Renal cortex interstitium (tissue), 15 donors: ENCODE data around the gene RASAL1. TPM values are rescaled to one million over a fixed set of nuclear protein-coding genes. Genes with fewer than 3 reads are reported as not detected.

ENCODE experiments used
- DNase-seq, 11 donors: peaks; one replicate each; pipeline ENCODE4 v3.0.0-alpha.2; 2013; ENCODE audit warnings: low read depth in 9 of 11, low spot score in 4 of 11; ENCODE audit errors: extremely low read depth in 1 of 11
- long read RNA-seq, 16 experiments: transcript quantifications; one replicate each; lab custom pipeline, GENCODE V29; 2026
- polyA plus RNA-seq, 3 donors: library from polyadenylated mRNA; unstranded; fragments of 120-200 nt; gene quantifications; one replicate each; pipeline ENCODE4 v1.2.1, GENCODE V29; 2013; ENCODE audit not compliant: insufficient read length in 3 of 3

RASAL1 gene
- 10 to 100 TPM in 1 of 3 donors, 1 to 10 TPM in 2; 6.3 to 27.3 (median 8.2) TPM for polyA plus RNA-seq
- long read RNA-seq, donor 1 = 0 reads
- long read RNA-seq, donor 2 = 0 reads
- long read RNA-seq, donor 3, partial matches to known transcripts = 0 of 2 reads
- long read RNA-seq, donor 3, other reads (novel, unspliced or antisense) = 0 of 2 reads
- long read RNA-seq, donor 4 = 0 reads
- long read RNA-seq, donor 5 = 0 reads
- long read RNA-seq, donor 6 = 0 reads
- long read RNA-seq, donor 7 = 0 reads
- long read RNA-seq, donor 8 = 0 reads
- long read RNA-seq, donor 9 = 0 reads
- long read RNA-seq, donor 10, partial matches to known transcripts = 0 of 1 reads
- long read RNA-seq, donor 10, other reads (novel, unspliced or antisense) = 0 of 1 reads
- long read RNA-seq, donor 11 = 0 reads
- long read RNA-seq, donor 12 = 0 reads
- long read RNA-seq, donor 13 = 0 reads
- long read RNA-seq, donor 14 = 0 reads
- long read RNA-seq, donor 15 = 0 reads
- long read RNA-seq, donor 16, partial matches to known transcripts = 5 of 6 reads
- long read RNA-seq, donor 16, other reads (novel, unspliced or antisense) = 0 of 6 reads

GRCh38 chr12:113135178-113136127, at the start of gene RASAL1:
Gene RASAL1 (minus strand): TSS chr12:113135761. CDS start chr12:113135462, 299 bp downstream.
- peak in 2 of 11 donors; percentile 31 to 48 for DNase-seq

GRCh38 chr12:113184900-113185179, 49.3 kb upstream of the RASAL1 start:
- peak; percentile 67 to 87 (median 81) for DNase-seq

GRCh38 chr12:113184098-113184899, 48.7 kb upstream of the RASAL1 start:
- DNase-seq = no peak

- no peak for DNase-seq
Observed at GRCh38 chr12:113183030-113183589, 47.5 kb upstream of the RASAL1 start.

- no peak for DNase-seq
Observed at GRCh38 chr12:113181975-113182374, 46.4 kb upstream of the RASAL1 start.

GRCh38 chr12:113180333-113180732, 44.8 kb upstream of the RASAL1 start:
- no peak for DNase-seq

- DNase-seq = no peak
Observed at GRCh38 chr12:113179023-113179422, 43.5 kb upstream of the RASAL1 start.

GRCh38 chr12:113174461-113175384, 39.2 kb upstream of the RASAL1 start:
- DNase-seq = peak in 2 of 11 donors; percentile 49 to 50

- no peak for DNase-seq
Observed at GRCh38 chr12:113173081-113173698, 37.6 kb upstream of the RASAL1 start.

GRCh38 chr12:113172185-113172584, 36.6 kb upstream of the RASAL1 start:
- no peak for DNase-seq

- DNase-seq = no peak
Observed at GRCh38 chr12:113171543-113171942, 36.0 kb upstream of the RASAL1 start.

- DNase-seq = no peak
Observed at GRCh38 chr12:113170926-113171325, 35.4 kb upstream of the RASAL1 start.

- no peak for DNase-seq
Observed at GRCh38 chr12:113170457-113170856, 34.9 kb upstream of the RASAL1 start.

GRCh38 chr12:113169697-113170096, 34.1 kb upstream of the RASAL1 start:
- DNase-seq = no peak

- DNase-seq = no peak
Observed at GRCh38 chr12:113167868-113168267, 32.3 kb upstream of the RASAL1 start.

- DNase-seq = no peak
Observed at GRCh38 chr12:113165521-113166450, 30.2 kb upstream of the RASAL1 start.
